ENCODE results near the gene ZNF684.

The ZNF684 gene

GRCh38 chr1:40575336-40575735 lies 43.9 kb downstream of the ZNF684 start:
- no peak for DNase-seq

- no peak for DNase-seq
These were observed 50.7 kb downstream of the ZNF684 start for GRCh38 chr1:40582116-40582515.

GRCh38 chr1:40583980-40584379 lies 52.5 kb downstream of the ZNF684 start:
- DNase-seq = no peak

GRCh38 chr1:40588586-40588985 lies 57.1 kb downstream of the ZNF684 start:
- no peak for DNase-seq

- peak; percentile 11 for DNase-seq
These were observed 60.8 kb downstream of the ZNF684 start for GRCh38 chr1:40592107-40592803.

GRCh38 chr1:40593449-40594186 lies 62.2 kb downstream of the ZNF684 start:
- DNase-seq = no peak

- no peak for DNase-seq
These were observed 62.7 kb downstream of the ZNF684 start for GRCh38 chr1:40594187-40594531.

- no peak for DNase-seq
These were observed 64.2 kb downstream of the ZNF684 start for GRCh38 chr1:40595623-40596022.
